ENCODE measurements around the gene HTR5A.

- no peak for TF ChIP-seq ZNF350 (tag by site-specific recombination; IDR thresholded peaks at IDR 0.05)
- no peak for TF ChIP-seq CTCF (tag by site-specific recombination; IDR thresholded peaks at IDR 0.05)
These were observed 60.4 kb downstream of the HTR5A start for GRCh38 chr7:155130493-155130892.

Measured in HEK293 (cell line).